Epithelial cell of proximal tubule (primary cell): Measurements from ENCODE around the gene IDH3B. TPM values are rescaled to one million over a fixed set of nuclear protein-coding genes. Genes with fewer than 3 reads are reported as not detected.

Experiments used
- DNase-seq: peaks from one replicate; pipeline ENCODE4 v3.0.0-alpha.2; 2011; ENCODE audit warnings: low read depth
- H3K4me3 ChIP-seq: 2 replicates; pipeline ENCODE4 v1.5.1; 2011; ENCODE audit warnings: low read depth, mild to moderate bottlenecking, low read length
- CTCF ChIP-seq: conservative IDR thresholded peaks from 2 replicates; pipeline ENCODE4 v1.5.1; 2012; ENCODE audit warnings: low read depth, mild to moderate bottlenecking, low read length
- total RNA-seq: library from RNA; depleted of rRNA; stranded (reverse); fragments of >200 nt; gene quantifications from 2 replicates; pipeline ENCODE4 v1.2.3, GENCODE V29; 2015

Gene IDH3B
- total RNA-seq, 1 donor from 2014 or later = 99.3 TPM

GRCh38 chr20:2657241-2657640, 6.8 kb downstream of the IDH3B start:
- no peak for TF ChIP-seq CTCF
- no peak for DNase-seq
- no peak overlapping the region for H3K4me3 ChIP-seq

GRCh38 chr20:2656471-2657117, 7.4 kb downstream of the IDH3B start:
- H3K4me3 ChIP-seq = no peak overlapping the region
- no peak for DNase-seq
- TF ChIP-seq CTCF = no peak

GRCh38 chr20:2655331-2656116, 8.5 kb downstream of the IDH3B start:
- no peak for DNase-seq
- no peak for TF ChIP-seq CTCF
- H3K4me3 ChIP-seq = no peak overlapping the region

- no peak for DNase-seq
- H3K4me3 ChIP-seq = no peak overlapping the region
- TF ChIP-seq CTCF = no peak
Measured at GRCh38 chr20:2654831-2655230, 9.2 kb downstream of the IDH3B start.

GRCh38 chr20:2654384-2654822, 9.6 kb downstream of the IDH3B start:
- TF ChIP-seq CTCF = no peak
- peak overlapping the region; percentile 64 for H3K4me3 ChIP-seq
- no peak for DNase-seq

- TF ChIP-seq CTCF = no peak
- DNase-seq = no peak
- H3K4me3 ChIP-seq = peak overlapping the region; percentile 64
Measured at GRCh38 chr20:2653556-2654383, 10.2 kb downstream of the IDH3B start.
